ENCODE data around the gene RPRD1A. TPM values are rescaled to one million over a fixed set of nuclear protein-coding genes. Genes with fewer than 3 reads are reported as not detected.
"Not testable (repeated sequence)": the region's sequence is repeated elsewhere in the genome, so short reads cannot be mapped to it uniquely, and the experiment has no call there.

Gene RPRD1A
- total RNA-seq, 1 experiment from 2014 or later, result 80.7 TPM

DNA sequence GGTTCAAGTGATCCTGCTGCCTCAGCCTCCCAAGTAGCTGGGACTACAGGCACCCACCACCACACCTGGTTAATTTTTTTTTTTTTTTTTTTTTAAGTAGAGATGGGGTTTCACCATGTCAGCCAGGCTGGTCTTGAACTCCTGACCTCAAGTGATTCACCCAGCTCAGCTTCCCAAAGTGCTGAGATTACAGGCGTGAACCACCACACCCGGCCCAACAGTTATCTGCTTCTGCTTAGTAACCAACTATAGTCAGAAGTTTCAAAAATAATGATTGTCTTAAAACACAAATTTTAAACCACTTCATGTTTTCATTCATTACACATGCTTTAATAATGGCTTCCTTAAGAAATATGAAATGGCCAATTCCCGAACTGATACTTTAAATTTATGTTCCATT lies 43.1 kb downstream of the RPRD1A start:
- BruUV-seq (replicated peaks); H3K27me3 ChIP-seq (ENCODE audit: insufficient read depth, low read length); H3K9me2 ChIP-seq (ENCODE audit: insufficient read depth); DNase-seq (ENCODE audit: low read depth, low spot score); H3K4me2 ChIP-seq (ENCODE audit: low read length); POLR2A ChIA-PET; H3K9ac ChIP-seq (ENCODE audit: low read length); H3K4me1 ChIP-seq (ENCODE audit: control insufficient read depth in 1 of 2, insufficient read depth in 2 of 2, low read length in 2 of 2); H3K27ac ChIP-seq (ENCODE audit: low read depth, low read length); H3K9me3 ChIP-seq (ENCODE audit: control insufficient read depth in 1 of 2, insufficient read depth in 1 of 2, low read depth in 1 of 2, low read length in 2 of 2); H4K20me1 ChIP-seq (ENCODE audit: insufficient read depth); ATAC-seq; RAD21 ChIA-PET (ENCODE audit: low non-redundant PET in 1 of 2, low total read pairs in 2 of 2, uncharacterized antibody in 2 of 2, unreplicated experiment in 2 of 2); H3K79me2 ChIP-seq (ENCODE audit: insufficient read depth, low read length); H3K4me3 ChIP-seq (replicated peaks in 1 of 2; ENCODE audit: low read depth in 1 of 2, low read length in 2 of 2); H2AFZ ChIP-seq (ENCODE audit: low read depth, low read length, poor library complexity, severe bottlenecking): not testable (repeated sequence)
- peaks cover 6 to 22% of the 10 kb centered on the region in 2 experiments for H3K36me3 ChIP-seq (ENCODE audit: control insufficient read depth in 1 of 2, insufficient read depth in 2 of 2, low read length in 2 of 2)
- intact Hi-C loops (cut with micrococcal nuclease), result loop anchor here (10.0 kb wide), 1 partner anchor 731 kb away; no protein-coding TSS in a partner anchor
- CTCF ChIA-PET, result interaction anchor here (1.5 kb wide), 1 partner anchor 9 kb away, joined by 3 read pairs; no protein-coding TSS in a partner anchor

DNA sequence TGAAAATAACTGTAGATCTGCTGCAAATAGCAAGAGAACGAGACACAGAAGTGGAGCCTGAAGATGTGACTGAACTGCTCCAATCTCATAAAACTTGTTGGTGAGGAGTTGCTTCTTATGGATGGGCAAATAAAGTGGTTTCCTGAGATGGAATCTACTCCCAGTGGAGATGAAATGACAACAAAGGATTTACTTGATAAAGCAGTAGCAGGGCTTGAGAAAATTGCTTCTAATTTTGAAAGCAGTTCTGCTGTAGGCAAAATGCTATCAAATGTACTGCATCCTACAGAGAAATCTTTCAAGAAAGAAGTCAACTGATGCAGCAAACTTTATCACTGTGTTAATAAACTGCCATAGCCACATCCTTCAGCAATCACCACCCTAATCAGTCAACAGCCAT lies 44.0 kb downstream of the RPRD1A start:
- intact Hi-C loops (cut with micrococcal nuclease), result loop anchor here (10.0 kb wide), 1 partner anchor 731 kb away; no protein-coding TSS in a partner anchor

More for the DNA sequence above, 44.0 kb downstream of the RPRD1A start:
- Histone ChIP-seq H3K27me3 (ENCODE audit: insufficient read depth, low read length) (no peaks in the 10 kb centered on the region), H2AFZ (ENCODE audit: low read depth, low read length, poor library complexity, severe bottlenecking) (no peak overlapping the region), H3K4me3 (replicated peaks in 1 of 2; ENCODE audit: low read depth in 1 of 2, low read length in 2 of 2) (no peak overlapping the region), H3K79me2 (ENCODE audit: insufficient read depth, low read length) (no peaks in the 10 kb centered on the region), H3K9me2 (ENCODE audit: insufficient read depth) (no peaks in the 10 kb centered on the region), H3K4me1 (ENCODE audit: control insufficient read depth in 1 of 2, insufficient read depth in 2 of 2, low read length in 2 of 2) (0 out of 4 replicates have a peak, but pooled peaks cover 0 to 8% of the 10 kb centered on the region in 2 experiments), H3K36me3 (ENCODE audit: control insufficient read depth in 1 of 2, insufficient read depth in 2 of 2, low read length in 2 of 2) (peaks cover 6 to 22% of the 10 kb centered on the region in 2 experiments), H4K20me1 (ENCODE audit: insufficient read depth) (no peaks in the 10 kb centered on the region), H3K9me3 (ENCODE audit: control insufficient read depth in 1 of 2, insufficient read depth in 1 of 2, low read depth in 1 of 2, low read length in 2 of 2) (no peaks in the 10 kb centered on the region), H3K27ac (ENCODE audit: low read depth, low read length) (no peak overlapping the region), H3K4me2 (ENCODE audit: low read length) (no peak overlapping the region), H3K9ac (ENCODE audit: low read length) (no peak overlapping the region)
- no peak for DNase-seq (ENCODE audit: low read depth, low spot score)
- TF ChIP-seq, protein P1, sequence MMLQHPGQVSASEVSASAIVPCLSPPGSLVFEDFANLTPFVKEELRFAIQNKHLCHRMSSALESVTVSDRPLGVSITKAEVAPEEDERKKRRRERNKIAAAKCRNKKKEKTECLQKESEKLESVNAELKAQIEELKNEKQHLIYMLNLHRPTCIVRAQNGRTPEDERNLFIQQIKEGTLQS (IDR thresholded peaks at IDR 0.05), result no peak
- TF ChIP-seq SIN3A (IDR thresholded peaks at IDR 0.05; ENCODE audit: low read depth) (no peak), CBX3 (IDR thresholded peaks at IDR 0.05; ENCODE audit: low read depth) (no peak), FOSL1 (IDR thresholded peaks at IDR 0.05; ENCODE audit: low read depth) (no peak), SP1 (IDR thresholded peaks at IDR 0.05; ENCODE audit: low read depth) (no peak), ZFX (IDR thresholded peaks at IDR 0.05) (no peak), RAD21 (IDR thresholded peaks at IDR 0.05; ENCODE audit: low read depth) (no peak)
- no TSS peak for BruUV-seq (replicated peaks)
- ChIA-PET POLR2A (no interaction called here), CTCF (interaction anchor here (1.5 kb wide), 1 partner anchor 10 kb away, joined by 3 read pairs; no protein-coding TSS in a partner anchor), RAD21 (ENCODE audit: low non-redundant PET in 1 of 2, low total read pairs in 2 of 2, uncharacterized antibody in 2 of 2, unreplicated experiment in 2 of 2) (no interaction called here)
- no peak for ATAC-seq

All from HCT116 (cell line).